AG04450 (cell line): Measurements from ENCODE around the gene CFAP47. TPM values are rescaled to one million over a fixed set of nuclear protein-coding genes. Genes with fewer than 3 reads are reported as not detected.
"Not testable (repeated sequence)": the region's sequence is repeated elsewhere in the genome, so short reads cannot be mapped to it uniquely, and the experiment has no call there.

Experiments
- CTCF ChIA-PET: fragments of 300-600, 350-600 bp; formaldehyde crosslinking; extraction: SDS; loops from one replicate; lab custom pipeline; 2022; ENCODE audit warnings: antibody characterized with exemption, inconsistent platforms; lab: Charles Lee
- POLR2A ChIA-PET: fragments of 350-600 bp; formaldehyde crosslinking; extraction: SDS; loops from one replicate; lab custom pipeline; 2021; ENCODE audit warnings: antibody characterized with exemption, inconsistent platforms; lab: Yijun Ruan, JAX
- DNase-seq: peaks from one replicate; pipeline ENCODE4 v3.0.0-alpha.2; 2011; ENCODE audit warnings: low read depth, low spot score
- H3K27ac ChIP-seq: one replicate; pipeline ENCODE4 v1.5.1; 2012; ENCODE audit warnings: low read depth, low read length, control low read depth
- H3K27me3 ChIP-seq: one replicate; pipeline ENCODE4 v1.6.0; 2012; ENCODE audit warnings: low read length; ENCODE audit not compliant: control insufficient read depth, insufficient read depth
- H3K4me3 ChIP-seq: 2 replicates; pipeline ENCODE4 v1.5.1; 2011; ENCODE audit warnings: mild to moderate bottlenecking, low read depth, low read length, control low read depth
- H3K9me3 ChIP-seq: 2 replicates; pipeline ENCODE4 v1.5.1; 2012; ENCODE audit warnings: low read length; ENCODE audit not compliant: control insufficient read depth, insufficient read depth
- polyA minus RNA-seq: library from RNA; depleted of rRNA, polyadenylated mRNA; stranded (reverse); fragments of >200 nt; gene quantifications from 2 replicates; pipeline ENCODE4 v1.2.3, GENCODE V29; 2011; rRNA and poly(A)+ RNA removed
- polyA plus RNA-seq: library from polyadenylated mRNA; depleted of rRNA; stranded (reverse); fragments of >200 nt; gene quantifications from 2 replicates; pipeline ENCODE4 v1.2.3, GENCODE V29; 2011; rRNA removed
- TF ChIP-seq, protein P1 (sequence below): IDR thresholded peaks from 2 replicates; pipeline ENCODE4 v1.5.1; 2011; ENCODE audit warnings: low read depth, low read length, control low read depth, inconsistent platforms

Gene CFAP47, protein sequence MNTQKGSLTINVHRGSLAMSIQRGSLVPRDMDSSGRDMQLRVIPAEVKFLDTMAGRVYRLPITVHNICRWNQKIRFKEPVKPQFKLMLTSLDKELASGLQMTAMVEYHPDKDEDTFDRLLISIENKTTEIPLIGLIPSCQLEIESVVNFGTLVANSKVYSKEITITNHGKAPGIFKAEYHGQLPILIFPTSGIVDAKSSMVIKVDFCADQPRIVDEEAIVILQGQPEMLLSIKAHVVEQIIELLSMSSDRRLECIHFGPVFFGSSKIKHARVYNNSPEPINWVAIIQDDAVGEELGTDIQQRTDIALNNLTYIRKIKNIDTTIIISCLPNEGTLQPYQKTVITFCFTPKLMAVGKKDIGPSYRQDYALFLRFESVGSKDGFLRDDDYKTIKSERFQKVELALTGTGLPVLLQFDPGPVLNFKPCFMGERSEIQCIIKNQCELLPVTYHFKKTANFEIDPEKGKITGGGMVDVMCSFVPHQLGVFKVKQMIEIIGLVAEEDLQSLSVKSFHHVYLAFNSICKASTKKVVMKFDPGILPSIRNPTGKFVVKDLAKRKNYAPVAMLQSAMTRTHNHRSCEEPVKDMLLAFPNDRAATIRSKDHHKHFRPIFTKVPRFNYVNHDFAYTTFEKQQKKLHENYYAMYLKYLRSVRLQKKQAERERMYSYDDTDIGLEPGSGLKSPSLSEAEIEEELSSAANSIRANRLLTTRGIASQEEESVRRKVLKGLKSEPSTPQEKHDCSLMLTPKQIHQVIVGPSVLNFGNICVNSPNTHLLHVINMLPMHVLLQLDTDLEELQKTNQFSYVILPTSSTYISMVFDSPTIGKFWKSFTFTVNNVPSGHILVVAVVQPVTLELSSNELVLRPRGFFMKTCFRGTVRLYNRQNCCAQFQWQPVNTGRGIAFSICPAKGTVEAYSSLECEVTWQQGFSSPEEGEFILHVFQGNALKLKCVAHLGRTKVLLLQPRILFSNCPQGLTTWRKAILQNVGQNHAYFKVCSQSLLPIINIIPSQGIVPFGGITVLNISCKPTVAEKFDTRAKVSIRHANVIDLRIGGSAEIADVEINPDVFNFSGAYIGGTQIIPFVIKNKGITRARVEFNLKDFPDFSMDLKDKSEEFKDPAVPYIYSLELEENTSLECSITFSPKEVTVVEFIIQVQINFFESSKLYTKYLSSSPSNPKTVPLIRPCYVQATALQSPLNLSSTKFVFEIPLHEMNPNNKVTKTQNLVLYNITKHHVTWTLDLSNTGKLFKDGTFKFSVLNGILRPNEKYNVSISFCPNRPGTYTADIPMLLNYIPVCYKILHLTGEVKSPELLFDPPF (N-terminal part only)
- polyA plus RNA-seq (not detected in 2 replicates), polyA minus RNA-seq (not detected in 2 replicates)

DNA sequence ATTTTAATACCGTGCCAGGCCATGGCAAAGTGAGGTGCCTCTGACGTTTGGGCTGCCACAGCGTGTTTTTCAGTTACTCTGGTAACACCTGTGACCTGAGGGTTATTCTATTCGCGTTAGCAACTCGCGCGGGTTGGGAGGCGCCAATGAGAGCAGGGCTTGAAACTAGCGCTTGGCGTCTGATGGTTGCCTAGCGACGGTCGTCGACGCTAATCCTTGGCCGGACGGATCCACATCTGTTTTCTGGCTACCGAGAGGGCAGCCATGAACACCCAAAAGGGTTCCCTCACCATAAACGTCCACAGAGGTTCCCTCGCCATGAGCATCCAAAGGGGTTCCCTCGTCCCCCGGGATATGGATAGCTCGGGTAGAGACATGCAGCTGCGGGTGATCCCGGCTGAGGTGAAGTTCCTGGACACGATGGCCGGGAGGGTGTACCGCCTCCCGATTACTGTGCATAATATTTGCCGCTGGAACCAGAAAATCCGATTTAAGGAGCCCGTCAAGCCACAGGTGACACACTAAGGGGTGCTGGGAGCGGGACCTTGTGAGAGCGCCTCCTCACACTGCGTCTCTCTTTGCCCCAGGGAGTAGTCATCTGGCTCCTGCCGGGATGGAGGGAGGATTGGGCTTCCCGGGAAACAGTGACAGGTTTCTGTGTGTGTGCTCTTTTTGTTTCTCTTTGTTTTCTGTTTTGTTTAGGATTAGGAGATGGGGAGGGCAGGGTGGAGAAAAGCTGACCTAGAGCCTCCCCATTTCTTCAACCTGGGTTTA lies at the start of gene CFAP47:
Gene CFAP47, plus strand, starts transcription at position 199 of the 774 bp plus-strand sequence. Its CDS starts 66 bp downstream, at position 265.
- ChIA-PET CTCF (no interaction called here), POLR2A (no interaction called here)
- H3K4me3 ChIP-seq = no peak within 1 kb of the TSS

DNA sequence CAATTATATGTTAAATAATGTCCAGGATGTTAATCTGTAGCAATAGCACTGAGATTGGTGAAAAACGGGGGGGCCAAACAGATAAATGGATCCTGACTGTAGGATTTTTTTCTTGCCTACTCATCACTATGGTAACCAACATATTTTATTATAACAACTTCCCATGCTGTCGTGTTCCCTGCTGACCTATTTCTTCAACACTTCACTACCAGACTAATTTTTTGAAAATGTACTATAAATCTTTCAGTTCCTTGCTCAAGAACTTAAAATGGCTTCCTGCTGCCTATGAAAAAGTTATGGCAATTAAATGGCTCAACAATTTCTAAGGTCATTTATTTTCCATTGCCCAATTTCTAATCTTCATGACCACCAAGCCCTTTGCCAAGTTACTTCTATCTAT lies 38.9 kb upstream of the CFAP47 start:
- no peak overlapping the region for H3K4me3 ChIP-seq
- no peaks in the 10 kb centered on the region for H3K9me3 ChIP-seq
- ChIA-PET POLR2A (no interaction called here), CTCF (no interaction called here)
- no peaks in the 10 kb centered on the region for H3K27me3 ChIP-seq
- TF ChIP-seq, protein P1, sequence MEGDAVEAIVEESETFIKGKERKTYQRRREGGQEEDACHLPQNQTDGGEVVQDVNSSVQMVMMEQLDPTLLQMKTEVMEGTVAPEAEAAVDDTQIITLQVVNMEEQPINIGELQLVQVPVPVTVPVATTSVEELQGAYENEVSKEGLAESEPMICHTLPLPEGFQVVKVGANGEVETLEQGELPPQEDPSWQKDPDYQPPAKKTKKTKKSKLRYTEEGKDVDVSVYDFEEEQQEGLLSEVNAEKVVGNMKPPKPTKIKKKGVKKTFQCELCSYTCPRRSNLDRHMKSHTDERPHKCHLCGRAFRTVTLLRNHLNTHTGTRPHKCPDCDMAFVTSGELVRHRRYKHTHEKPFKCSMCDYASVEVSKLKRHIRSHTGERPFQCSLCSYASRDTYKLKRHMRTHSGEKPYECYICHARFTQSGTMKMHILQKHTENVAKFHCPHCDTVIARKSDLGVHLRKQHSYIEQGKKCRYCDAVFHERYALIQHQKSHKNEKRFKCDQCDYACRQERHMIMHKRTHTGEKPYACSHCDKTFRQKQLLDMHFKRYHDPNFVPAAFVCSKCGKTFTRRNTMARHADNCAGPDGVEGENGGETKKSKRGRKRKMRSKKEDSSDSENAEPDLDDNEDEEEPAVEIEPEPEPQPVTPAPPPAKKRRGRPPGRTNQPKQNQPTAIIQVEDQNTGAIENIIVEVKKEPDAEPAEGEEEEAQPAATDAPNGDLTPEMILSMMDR = no peak
- DNase-seq = no peak
- H3K27ac ChIP-seq = no peak overlapping the region

More for the DNA sequence above, at the start of gene CFAP47:
- H3K27me3 ChIP-seq = no peaks in the 10 kb centered on the region
- TF ChIP-seq, protein P1 = no peak
- peaks cover 6% of the 10 kb centered on the region; the same call in 1 of the 2 replicates for H3K9me3 ChIP-seq
- no peak within 1 kb of the TSS for H3K27ac ChIP-seq
- DNase-seq = no peak

DNA sequence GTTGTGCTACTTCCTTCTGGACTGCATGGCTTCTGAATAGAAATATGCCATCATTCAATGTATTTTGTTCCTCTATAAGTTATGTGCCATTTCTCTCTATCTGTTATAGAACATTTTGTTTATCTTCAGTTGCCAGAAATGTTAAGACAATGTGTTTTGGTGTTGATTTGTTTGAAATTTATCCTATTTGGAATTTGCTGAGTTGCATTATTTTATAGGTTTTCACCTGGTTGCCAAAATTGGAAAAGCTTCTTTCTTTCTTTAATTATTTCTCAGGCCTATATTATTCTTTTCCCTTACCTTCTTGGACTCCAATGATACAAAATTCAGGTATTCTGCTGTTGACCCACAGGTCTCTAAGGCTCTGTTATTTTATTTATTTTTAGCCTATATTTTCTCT lies 33.4 kb upstream of the CFAP47 start:
- TF ChIP-seq, protein P1 = no peak
- no peak for DNase-seq
- Histone ChIP-seq H3K27me3 (no peaks in the 10 kb centered on the region), H3K4me3 (no peak overlapping the region), H3K27ac (no peak overlapping the region), H3K9me3 (no peaks in the 10 kb centered on the region)
- CTCF ChIA-PET = no interaction called here
- POLR2A ChIA-PET = no interaction called here

DNA sequence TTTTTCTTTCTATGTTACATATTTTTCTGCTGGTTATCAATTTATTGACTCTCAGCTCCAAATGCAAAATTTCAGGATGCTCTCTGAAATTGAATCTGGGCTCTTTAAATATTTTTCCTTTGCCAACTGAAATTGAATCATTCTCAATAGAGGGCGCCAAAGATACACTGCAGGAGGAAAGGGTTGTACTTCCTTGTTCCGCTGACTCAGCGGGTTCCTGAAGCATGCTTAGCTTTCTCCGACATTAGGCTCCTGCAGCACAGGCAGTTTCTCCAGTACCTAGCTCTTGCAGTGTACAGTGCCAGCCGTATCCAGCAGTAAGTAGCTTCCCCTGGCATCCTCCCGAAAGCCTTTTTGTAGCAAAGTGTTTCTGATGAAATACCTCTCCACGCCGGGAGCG lies 28.8 kb upstream of the CFAP47 start:
- no peak overlapping the region for H3K27ac ChIP-seq
- DNase-seq = no peak
- CTCF ChIA-PET = interaction anchor here (0.9 kb wide), 1 partner anchor 983 kb away, joined by 3 read pairs; no protein-coding TSS in a partner anchor
- no peaks in the 10 kb centered on the region for H3K9me3 ChIP-seq
- TF ChIP-seq, protein P1 = peak; percentile 37
- no peak overlapping the region for H3K4me3 ChIP-seq
- no peaks in the 10 kb centered on the region for H3K27me3 ChIP-seq
- POLR2A ChIA-PET = no interaction called here

DNA sequence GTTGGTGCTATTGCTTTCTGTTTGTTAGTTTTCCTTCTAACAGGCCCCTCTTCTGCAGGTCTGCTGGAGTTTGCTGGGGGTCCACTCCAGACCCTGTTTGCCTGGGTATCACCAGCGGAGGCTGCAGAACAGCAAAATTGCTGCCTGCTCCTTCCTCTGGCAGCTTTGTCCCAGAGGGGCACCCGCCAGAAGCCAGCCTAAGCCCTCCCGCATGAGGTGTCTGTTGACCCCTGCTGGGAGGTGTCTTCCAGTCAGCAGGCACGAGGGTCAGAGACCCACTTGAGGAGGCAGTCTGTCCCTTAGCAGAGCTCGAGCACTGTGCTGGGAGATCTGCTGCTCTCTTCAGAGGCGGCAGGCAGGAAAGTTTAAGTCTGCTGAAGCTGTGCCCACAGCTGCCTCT lies 67.3 kb downstream of the CFAP47 start:
- DNase-seq, H3K27ac ChIP-seq, H3K9me3 ChIP-seq, H3K27me3 ChIP-seq, H3K4me3 ChIP-seq, POLR2A ChIA-PET, CTCF ChIA-PET: not testable (repeated sequence)
